GM12878 (cell line): ENCODE measurements around the gene INTS2. TPM values are rescaled to one million over a fixed set of nuclear protein-coding genes. Genes with fewer than 3 reads are reported as not detected.

ENCODE experiments used
- ASH2L ChIP-seq: fragments of 300-600, 200-600 bp; sonication (generic); IDR thresholded peaks from 2 replicates; pipeline ENCODE4 v1.6.1; 2017; ENCODE audit warnings: low read depth, mild to moderate bottlenecking, borderline replicate concordance
- BACH1 ChIP-seq: fragments of 450-650 bp; IDR thresholded peaks from 2 replicates; pipeline ENCODE4 v1.6.1; 2017; ENCODE audit warnings: mild to moderate bottlenecking, borderline replicate concordance
- BCL11A ChIP-seq: IDR thresholded peaks from 2 replicates; pipeline ENCODE4 v1.6.1; 2011; ENCODE audit warnings: low read depth, low read length
- CEBPZ ChIP-seq: fragments of 150-350 bp; IDR thresholded peaks from 2 replicates; pipeline ENCODE4 v1.6.1; 2016; ENCODE audit warnings: low read depth, low read length
- E2F4 ChIP-seq: IDR thresholded peaks from 2 replicates; pipeline ENCODE4 v1.6.1; 2012; ENCODE audit warnings: low read depth, low read length, improper control_type of control experiment
- EED ChIP-seq: sonication (generic); IDR thresholded peaks from 2 replicates; pipeline ENCODE4 v1.6.1; 2016; ENCODE audit warnings: antibody characterized with exemption, low read depth
- GABPA ChIP-seq: IDR thresholded peaks from 2 replicates; pipeline ENCODE4 v1.6.1; 2014; ENCODE audit warnings: antibody characterized with exemption, low read depth, mild to moderate bottlenecking, inconsistent platforms
- IKZF2 ChIP-seq, 2 experiments: fragments of 450-650 bp; IDR thresholded peaks; 2 replicates each; pipeline ENCODE4 v1.6.1; 2017; ENCODE audit warnings: mild to moderate bottlenecking in 2 of 2, moderate library complexity in 2 of 2
- JUNB ChIP-seq: IDR thresholded peaks from 2 replicates; pipeline ENCODE4 v1.6.1; 2016; ENCODE audit warnings: antibody characterized with exemption, mild to moderate bottlenecking
- MTA3 ChIP-seq: IDR thresholded peaks from 2 replicates; pipeline ENCODE4 v1.6.1; 2012; ENCODE audit warnings: low read length, inconsistent platforms, borderline replicate concordance
- NKRF ChIP-seq: fragments of 450-650 bp; conservative IDR thresholded peaks from 2 replicates; pipeline ENCODE4 v1.6.1; 2017; ENCODE audit warnings: mild to moderate bottlenecking, moderate library complexity
- NR2C2 ChIP-seq: IDR thresholded peaks from 2 replicates; pipeline ENCODE4 v1.6.1; 2011; ENCODE audit warnings: borderline replicate concordance, low read depth; ENCODE audit not compliant: control insufficient read depth, insufficient read length
- PAX8 ChIP-seq: fragments of 450-650 bp; IDR thresholded peaks from 2 replicates; pipeline ENCODE4 v1.6.1; 2017; ENCODE audit warnings: mild to moderate bottlenecking, moderate library complexity
- RCOR1 ChIP-seq: conservative IDR thresholded peaks from 2 replicates; pipeline ENCODE4 v1.6.1; 2012; ENCODE audit warnings: low read depth, low read length, improper control_type of control experiment
- SIX5 ChIP-seq: IDR thresholded peaks from 2 replicates; pipeline ENCODE4 v1.6.1; 2011; ENCODE audit warnings: mild to moderate bottlenecking, low read depth, low read length, moderate library complexity; ENCODE audit not compliant: severe bottlenecking
- SMAD5 ChIP-seq: IDR thresholded peaks from 2 replicates; pipeline ENCODE4 v1.6.1; 2016; ENCODE audit warnings: antibody characterized with exemption, low read depth
- polyA plus RNA-seq, 11 experiments: library from polyadenylated mRNA; depleted of rRNA in 4 of 11; unstranded in 6 of 11; stranded (reverse) in 5 of 11; fragments of >200 nt; fragmentation: Nextera tagmentation in 4 of 11; fragmentation: Illumina TruSeq in 1 of 11; extraction: Ambion mirVana in 4 of 11; extraction: Trizol in 1 of 11; gene quantifications; 1 replicate in 1 of 11; 2 replicates in 10 of 11; pipeline versions ENCODE4 v1.2.1 to v1.2.3, GENCODE V29; 2011 to 2016; ENCODE audit warnings: inconsistent platforms in 2 of 11, missing spikeins in 2 of 11, low read depth in 1 of 11
- total RNA-seq, 4 experiments: library from RNA; depleted of rRNA in 3 of 4; stranded (reverse); fragments of >200 nt in 3 of 4; fragmentation: Illumina TruSeq in 1 of 4; extraction: Trizol in 1 of 4; gene quantifications; 2 replicates each; pipeline versions ENCODE4 v1.2.1 to v1.2.3, GENCODE V29; 2013 to 2021
- TF ChIP-seq, protein P1 (sequence below): IDR thresholded peaks from 2 replicates; pipeline ENCODE4 v1.6.1; 2012; ENCODE audit warnings: improper control_type of control experiment, low read depth, low read length; ENCODE audit not compliant: insufficient replicate concordance

Gene INTS2
- total and polyA plus RNA-seq, 10 of the 15 experiments (the other 5 are each of a cell fraction or from before 2014, with no cell fraction given) = 2.8 to 22.2 (median 11.6) TPM

DNA sequence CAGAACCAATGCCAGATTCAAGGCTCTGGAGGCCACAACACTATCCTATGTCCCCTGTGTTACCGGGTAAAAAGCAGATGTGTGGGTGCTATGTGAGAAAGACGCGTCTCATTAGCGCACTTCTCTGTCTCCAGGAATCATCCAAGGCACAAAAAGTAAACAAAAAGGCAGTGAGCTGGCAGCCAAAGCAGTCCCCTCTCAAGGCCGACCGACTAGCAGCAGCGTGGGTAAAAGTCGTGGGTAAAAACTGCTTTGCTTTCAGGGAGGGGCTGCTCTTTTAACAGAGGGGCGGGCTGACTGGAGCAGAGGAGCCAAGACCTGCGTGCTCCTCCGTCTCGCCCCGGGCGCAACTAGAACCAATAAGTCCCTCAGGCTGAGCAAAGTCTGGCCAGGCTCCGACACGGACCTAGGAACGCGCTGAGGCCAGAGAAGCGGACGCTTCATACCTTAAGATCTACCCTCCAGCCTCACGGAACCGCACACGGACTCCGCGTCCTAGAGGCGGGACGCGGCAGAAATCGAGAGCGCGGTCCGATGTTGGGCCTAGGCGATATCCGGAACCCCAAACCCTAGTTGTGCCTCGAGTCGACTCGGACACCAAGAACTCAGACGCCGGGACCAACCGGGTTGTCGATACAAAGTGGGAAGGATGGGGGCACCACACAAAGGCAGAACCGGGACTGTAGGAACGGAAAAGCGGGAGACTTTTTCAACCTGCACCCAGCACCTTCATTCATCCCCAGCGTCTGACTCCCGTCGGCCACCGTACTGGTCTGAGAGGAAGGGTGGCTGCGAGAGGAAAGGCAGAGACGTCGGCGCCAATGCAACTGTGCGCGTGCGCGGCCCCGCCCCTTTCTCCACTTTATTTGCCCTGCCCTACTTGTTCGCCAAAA is at the start of gene INTS2 (continued):
- TF ChIP-seq E2F4 (no peak), RCOR1 (no peak), ASH2L (0 out of 2 replicates have a peak, but pooled peaks have one; percentile 76), CEBPZ (no peak), SIX5 (peak; percentile 5), PAX8 (no peak), JUNB (no peak), GABPA (0 out of 2 replicates have a peak, but pooled peaks have one; percentile 18), NR2C2 (no peak), BACH1 (peak; percentile 30; the same call in 1 of the 2 replicates), NKRF (peak; percentile 95), SMAD5 (peak; percentile 87), IKZF2 (IDR thresholded peaks at IDR 0.05) (peak in 1 of 2 experiments; percentile 19; a peak in 1 of 4 replicates), BCL11A (no peak), MTA3 (peak; percentile 84; the same call in 1 of the 2 replicates), EED (no peak)
- TF ChIP-seq, protein P1, sequence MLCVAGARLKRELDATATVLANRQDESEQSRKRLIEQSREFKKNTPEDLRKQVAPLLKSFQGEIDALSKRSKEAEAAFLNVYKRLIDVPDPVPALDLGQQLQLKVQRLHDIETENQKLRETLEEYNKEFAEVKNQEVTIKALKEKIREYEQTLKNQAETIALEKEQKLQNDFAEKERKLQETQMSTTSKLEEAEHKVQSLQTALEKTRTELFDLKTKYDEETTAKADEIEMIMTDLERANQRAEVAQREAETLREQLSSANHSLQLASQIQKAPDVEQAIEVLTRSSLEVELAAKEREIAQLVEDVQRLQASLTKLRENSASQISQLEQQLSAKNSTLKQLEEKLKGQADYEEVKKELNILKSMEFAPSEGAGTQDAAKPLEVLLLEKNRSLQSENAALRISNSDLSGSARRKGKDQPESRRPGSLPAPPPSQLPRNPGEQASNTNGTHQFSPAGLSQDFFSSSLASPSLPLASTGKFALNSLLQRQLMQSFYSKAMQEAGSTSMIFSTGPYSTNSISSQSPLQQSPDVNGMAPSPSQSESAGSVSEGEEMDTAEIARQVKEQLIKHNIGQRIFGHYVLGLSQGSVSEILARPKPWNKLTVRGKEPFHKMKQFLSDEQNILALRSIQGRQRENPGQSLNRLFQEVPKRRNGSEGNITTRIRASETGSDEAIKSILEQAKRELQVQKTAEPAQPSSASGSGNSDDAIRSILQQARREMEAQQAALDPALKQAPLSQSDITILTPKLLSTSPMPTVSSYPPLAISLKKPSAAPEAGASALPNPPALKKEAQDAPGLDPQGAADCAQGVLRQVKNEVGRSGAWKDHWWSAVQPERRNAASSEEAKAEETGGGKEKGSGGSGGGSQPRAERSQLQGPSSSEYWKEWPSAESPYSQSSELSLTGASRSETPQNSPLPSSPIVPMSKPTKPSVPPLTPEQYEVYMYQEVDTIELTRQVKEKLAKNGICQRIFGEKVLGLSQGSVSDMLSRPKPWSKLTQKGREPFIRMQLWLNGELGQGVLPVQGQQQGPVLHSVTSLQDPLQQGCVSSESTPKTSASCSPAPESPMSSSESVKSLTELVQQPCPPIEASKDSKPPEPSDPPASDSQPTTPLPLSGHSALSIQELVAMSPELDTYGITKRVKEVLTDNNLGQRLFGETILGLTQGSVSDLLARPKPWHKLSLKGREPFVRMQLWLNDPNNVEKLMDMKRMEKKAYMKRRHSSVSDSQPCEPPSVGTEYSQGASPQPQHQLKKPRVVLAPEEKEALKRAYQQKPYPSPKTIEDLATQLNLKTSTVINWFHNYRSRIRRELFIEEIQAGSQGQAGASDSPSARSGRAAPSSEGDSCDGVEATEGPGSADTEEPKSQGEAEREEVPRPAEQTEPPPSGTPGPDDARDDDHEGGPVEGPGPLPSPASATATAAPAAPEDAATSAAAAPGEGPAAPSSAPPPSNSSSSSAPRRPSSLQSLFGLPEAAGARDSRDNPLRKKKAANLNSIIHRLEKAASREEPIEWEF = no peak
